HG03439 (cell line): ENCODE data around the gene ELL.
"Not testable (repeated sequence)": the region's sequence is repeated elsewhere in the genome, so short reads cannot be mapped to it uniquely, and the experiment has no call there.

Experiments
- ATAC-seq: cut with Tn5 transposase; IDR thresholded peaks from one replicate; pipeline ENCODE4 v1.9.1; 2021; ENCODE audit warnings: mild to moderate bottlenecking, moderate library complexity; ENCODE audit not compliant: unreplicated experiment

ELL gene

DNA sequence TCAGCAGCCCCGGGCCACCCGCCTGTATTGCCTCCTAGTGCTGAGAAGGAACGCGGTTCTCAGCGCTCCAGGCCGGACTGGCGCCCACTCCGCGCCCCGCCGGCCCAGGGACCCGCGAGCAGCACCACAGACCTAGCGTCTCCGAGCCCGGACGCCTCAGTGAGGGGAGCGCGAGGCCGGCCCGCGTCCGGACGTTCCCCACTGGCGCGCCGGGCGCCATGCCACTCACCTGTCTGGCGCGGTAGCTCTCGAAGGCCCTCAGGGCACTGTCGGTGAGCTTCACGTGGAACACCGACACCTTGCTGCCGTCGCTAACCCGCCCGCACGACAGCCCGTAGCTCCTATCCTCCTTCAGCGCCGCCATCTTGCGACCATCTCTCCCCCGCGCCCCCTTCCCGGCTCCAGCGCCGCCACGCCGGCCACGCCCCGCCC is at the start of gene ELL:
Gene ELL, minus strand, starts transcription at position 379 of the 432 bp plus-strand sequence. Its CDS starts 15 bp downstream, at position 364.
- no peak for ATAC-seq

GRCh38 chr19:18568367-18568766 is 46.5 kb upstream of the ELL start:
- ATAC-seq, result no peak

DNA sequence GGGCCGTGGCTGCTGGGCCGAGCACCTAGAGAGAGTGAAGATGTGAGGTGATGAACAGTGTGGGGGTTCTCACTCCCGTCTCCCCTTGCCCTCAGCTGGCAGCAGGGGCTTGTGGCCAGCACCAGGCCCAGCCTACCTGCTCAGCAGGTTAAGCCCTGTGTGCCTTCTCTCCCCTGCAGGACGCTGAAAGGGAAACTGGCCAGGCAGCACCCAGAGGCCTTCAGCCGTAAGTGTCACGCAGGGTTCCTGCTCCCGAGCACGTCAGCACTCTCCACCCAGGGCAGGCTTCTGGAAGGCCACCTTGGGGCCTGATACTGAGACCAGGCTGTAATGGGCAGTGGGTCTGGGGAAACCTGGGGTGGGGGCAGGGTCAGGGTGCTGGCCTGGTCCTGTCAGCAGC is 45.1 kb upstream of the ELL start:
- ATAC-seq, result no peak

DNA sequence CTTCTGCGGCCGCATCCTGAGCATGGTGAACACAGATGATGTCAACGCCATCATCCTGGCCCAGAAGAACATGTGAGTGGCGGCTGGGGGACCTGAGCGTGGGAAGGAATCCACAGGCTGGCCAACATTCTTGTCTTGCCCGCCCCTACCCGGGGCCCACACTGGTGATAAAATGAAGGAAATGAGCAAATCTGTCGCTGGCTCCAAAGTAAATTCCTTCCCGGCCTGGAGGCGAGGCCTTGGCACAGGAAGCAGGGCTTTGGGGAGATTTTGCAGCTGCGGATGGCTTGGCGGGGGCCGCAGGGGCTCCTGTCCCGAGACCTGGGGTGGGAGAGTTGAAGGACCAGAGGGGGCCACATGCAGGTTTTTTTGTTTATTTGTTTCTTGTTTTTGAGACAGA is 40.2 kb upstream of the ELL start:
- no peak for ATAC-seq

GRCh38 chr19:18559685-18560084 is 37.8 kb upstream of the ELL start:
- ATAC-seq, result no peak

DNA sequence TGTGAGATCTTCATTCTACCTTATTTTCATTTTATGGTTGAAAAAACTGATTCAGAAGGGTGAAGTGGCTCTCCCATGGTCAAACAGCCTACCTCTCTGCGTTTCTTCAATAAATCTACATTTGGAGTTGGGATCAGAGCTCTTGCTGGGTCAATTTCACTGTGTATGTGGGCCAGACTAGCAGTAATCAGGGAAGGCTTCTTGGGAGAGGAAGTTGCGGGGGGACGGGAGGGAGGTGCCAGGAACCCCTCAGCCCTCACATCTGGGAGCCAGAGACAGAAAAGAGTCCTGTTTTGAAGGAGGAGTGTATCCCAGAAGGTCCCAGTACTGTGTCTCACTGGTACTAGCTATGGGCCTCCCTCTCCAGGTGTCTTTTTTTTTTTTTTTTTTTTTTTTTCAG is 36.7 kb upstream of the ELL start:
- ATAC-seq, result no peak

DNA sequence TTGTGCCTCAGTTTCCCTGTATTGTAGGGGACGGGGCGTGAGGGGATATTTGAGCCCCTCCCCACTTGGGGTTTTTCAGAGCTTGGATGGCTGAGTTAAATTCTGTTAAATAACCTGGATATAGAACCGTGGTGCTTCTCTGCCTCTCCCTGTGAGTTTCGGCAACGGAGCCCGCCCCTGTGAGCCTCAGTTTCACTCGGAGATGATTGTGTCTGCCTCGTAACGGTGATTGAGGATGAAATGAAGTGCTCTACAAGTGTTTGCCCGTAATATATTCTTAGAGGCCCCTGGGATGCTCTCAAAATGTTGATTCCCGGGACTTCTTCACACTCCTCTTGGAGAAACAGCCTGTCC is 36.3 kb upstream of the ELL start:
- ATAC-seq, result no peak

DNA sequence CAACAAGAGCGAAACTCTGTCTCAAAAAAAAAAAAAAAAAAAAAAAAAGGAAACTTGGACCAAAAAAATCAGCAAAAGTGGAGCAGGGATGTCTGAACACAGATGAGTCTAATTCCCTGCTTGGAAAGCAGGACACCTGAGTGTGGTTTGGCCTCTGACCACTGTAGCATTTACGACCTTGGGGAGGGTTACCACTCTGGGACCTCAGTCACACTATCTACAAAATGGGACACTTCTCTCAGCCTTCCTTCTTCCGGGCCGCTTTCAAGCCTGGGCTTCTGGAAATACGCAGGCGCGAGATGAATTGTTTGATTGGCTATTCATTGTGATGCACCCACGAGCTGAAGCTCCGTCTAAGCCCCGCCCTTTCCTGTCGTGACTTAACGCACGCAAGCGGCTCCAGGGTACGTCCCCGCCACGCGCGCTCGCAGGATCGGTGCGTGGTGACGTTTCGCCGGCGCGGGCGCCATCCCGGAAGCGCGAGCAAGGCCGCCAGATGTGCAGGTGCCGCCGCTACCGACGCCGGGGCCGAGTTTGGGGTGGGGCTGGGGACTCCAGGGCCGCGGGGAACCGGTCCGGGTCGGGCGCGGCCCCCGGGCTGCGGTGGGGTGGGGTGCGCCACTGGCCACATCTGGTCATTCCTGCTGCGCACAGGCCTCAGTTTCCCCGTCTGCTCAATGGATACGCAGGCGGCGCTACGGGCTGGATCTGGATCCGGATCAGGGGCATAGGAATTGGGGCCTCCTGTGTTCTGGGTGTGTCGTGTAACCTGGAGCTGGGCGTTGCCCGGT is 35.7 kb upstream of the ELL start, which contains the start of gene KXD1:
Gene KXD1, plus strand, starts transcription at position 460 of the 791 bp plus-strand sequence. CDS start 4,187 bp downstream, outside the sequence.
- ATAC-seq, result peak; percentile 93

GRCh38 chr19:18551631-18552030 is 29.8 kb upstream of the ELL start:
- no peak for ATAC-seq

DNA sequence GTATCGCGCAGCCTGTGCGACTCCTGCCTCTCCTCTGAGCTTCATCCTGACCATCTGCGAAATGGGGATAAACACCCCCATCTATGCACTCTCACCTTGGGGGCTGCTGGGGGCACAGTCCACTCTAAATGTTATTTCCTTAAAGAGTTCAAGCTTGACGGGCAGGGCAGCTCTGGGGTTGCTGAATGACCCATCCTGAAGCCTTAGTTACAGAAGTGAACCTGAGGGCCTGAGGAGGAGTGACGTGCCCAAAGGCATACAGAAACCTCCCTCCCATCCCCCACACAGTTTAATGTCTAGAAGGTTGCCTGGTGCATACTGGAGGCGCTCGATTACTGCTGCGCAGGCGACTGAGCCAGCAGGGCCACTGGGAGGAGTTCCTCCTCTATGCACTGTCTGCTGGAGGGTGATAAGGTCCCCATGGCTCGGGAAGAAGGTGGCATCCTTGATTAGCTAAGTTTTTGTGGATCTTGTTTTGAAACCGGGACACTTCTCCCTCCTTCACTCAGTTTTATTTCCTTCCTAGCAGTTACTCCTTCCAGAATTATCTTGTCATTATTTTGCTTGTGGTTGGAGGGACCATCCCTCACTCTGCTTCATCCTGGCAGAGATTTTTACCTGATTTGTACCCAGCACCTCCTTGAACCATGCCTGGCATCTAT is 22.1 kb upstream of the ELL start:
- ATAC-seq, result peak; percentile 68

GRCh38 chr19:18542941-18543813 is 21.3 kb upstream of the ELL start, which contains the start of gene FKBP8:
Gene FKBP8 (minus strand): TSS chr19:18543573. CDS start chr19:18541970, 1,603 bp downstream.
- ATAC-seq, result peak; percentile 88

DNA sequence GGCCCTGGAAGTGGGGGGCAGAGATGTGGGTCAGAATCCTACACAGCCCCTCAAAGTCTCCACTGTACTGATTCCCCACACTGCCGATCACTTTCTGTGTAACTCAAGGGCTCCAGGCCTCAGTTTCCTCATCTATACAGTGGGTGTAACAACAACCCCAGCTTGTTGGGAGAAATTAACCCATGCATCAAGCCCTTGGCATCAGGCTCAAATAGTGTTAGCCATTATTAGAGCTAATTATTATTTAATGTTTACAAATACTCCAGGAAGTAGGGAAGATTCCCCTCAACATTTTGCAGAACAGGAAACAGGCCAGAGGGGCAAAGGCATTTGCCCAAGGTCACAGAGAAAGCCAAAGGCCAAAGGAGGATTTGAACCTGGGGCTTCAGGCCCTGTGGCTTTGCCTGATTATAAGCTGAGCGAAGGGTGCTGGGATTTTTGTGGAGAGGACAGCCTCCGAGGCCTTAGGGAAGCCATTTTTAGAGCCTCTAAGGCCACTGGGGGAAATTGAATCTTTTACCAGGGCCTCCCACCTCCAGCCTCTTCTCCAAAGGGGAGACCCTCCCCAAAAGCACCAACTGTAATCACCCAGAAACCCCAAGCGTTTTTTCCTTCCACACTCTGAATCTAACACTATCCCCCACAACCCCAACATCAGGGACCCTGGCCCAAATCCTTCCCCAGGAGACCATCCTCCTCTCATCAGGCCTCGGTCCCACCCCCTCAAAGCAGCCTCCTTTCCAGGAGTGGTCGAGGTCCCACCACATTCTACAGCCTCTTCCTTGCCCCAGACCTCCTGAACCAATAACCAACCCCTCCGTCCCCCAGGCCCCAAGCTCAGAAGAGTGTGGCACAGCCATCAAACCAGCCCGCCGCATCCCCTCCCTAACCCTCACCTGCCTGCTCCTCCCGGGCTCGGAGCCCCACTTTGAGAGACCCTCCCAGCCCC is 20.4 kb upstream of the ELL start:
- ATAC-seq, result no peak

DNA sequence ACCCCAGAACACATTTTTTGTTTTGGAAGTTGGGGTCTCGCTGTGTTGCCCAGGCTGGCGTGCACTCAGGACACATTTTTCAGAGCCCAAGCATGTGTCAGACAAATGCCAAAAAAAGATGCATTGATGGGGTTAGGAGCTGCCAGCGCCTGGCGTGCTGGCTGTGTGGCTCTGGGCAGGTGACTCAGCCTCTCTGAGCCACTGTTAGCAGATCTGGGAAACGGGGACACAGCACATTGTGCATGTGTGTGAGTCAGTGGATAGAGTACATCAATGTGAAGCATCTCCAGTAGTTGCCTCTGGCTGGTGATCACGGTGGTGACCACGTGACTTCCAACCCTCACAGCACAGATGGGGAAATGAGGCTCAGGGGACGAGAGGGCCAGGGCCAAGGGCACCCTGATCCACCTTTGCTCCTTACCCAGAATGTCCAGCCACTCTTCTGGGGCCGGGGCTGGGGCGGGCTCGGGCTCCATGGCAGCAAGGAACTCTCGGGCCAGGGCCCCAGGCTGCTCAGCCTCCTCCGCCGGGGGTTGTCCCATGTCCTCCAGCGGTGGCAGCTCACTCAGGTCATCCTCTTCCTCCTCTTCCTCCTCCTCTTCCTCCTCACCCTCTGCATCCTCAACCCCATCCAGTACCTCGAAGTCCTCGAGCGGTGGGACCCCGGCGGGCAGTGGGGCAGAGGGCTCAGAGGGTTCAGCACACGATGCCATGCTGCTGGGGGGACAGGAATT is 19.6 kb upstream of the ELL start:
- ATAC-seq, result no peak

- not testable (repeated sequence) for ATAC-seq
Observed at GRCh38 chr19:18540200-18540599, 18.3 kb upstream of the ELL start.

DNA sequence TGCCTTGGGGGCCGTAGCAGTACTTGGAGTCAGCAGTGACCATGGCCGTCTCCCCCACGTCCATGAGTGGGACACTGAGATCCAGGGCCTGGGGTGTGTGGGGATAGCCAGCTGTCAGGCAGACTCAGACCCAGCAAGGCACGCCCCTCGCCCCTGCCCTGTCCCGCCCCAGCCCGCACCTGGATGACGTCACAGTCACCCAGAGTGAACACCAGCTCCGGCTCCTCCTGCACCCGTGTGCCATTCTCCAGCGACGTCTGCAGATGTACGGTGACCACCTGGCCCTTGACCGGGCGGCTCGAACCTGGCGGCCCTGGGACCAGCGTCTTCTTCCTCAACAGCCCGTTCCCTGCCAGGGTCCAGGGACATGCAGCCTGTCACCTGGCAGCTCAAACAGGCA is 17.5 kb upstream of the ELL start:
- ATAC-seq, result no peak

DNA sequence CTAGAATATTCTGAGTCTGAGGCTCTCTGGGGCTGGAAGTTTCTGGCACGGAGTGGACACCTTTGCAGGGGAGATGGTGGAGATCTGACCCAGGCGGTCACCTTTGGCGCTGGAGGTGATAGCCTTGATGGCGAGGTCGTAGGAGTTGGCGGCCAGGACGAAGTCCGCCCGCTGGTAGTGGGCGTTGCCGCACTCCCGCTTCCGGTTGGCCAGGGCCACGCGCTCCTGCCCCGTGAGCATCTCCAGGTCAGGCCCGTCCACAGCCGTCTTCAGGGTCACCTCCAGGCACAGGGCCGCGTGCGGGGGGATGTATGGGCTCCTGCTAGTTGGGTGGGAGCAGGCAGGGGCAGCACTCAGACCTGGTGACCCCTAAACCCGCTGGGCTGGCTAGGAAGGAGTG is 16.2 kb upstream of the ELL start:
- no peak for ATAC-seq

GRCh38 chr19:18537431-18537830 is 15.6 kb upstream of the ELL start:
- ATAC-seq, result no peak

GRCh38 chr19:18536475-18536874 is 14.6 kb upstream of the ELL start:
- ATAC-seq, result no peak

GRCh38 chr19:18533058-18533457 is 11.2 kb upstream of the ELL start:
- no peak for ATAC-seq
